GM18861 (cell line): ENCODE results near the gene INTS2.
"Not testable (repeated sequence)": the region's sequence is repeated elsewhere in the genome, so short reads cannot be mapped to it uniquely, and the experiment has no call there.

Experiments
- ATAC-seq: cut with Tn5 transposase; IDR thresholded peaks from one replicate; pipeline ENCODE4 v1.9.1; 2021; ENCODE audit not compliant: unreplicated experiment

Gene INTS2

DNA sequence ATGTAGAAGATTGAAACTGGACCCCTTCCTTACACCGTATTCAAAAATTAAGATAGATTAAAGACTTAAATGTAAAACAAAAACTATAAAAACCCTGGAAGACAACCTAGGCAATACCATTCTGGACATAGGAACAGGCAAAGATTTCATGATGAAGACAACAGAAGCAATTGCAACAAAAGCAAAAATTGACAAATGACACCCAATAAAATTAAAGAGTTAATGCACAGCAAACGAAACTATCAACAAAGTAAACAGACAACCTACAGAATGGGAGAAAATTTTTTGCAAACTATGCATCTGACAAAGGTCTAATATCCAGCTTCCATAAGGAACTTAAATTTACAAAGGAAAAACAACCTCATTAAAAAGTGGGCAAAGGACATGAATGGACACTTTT, 101.6 kb downstream of the INTS2 start:
- not testable (repeated sequence) for ATAC-seq

DNA sequence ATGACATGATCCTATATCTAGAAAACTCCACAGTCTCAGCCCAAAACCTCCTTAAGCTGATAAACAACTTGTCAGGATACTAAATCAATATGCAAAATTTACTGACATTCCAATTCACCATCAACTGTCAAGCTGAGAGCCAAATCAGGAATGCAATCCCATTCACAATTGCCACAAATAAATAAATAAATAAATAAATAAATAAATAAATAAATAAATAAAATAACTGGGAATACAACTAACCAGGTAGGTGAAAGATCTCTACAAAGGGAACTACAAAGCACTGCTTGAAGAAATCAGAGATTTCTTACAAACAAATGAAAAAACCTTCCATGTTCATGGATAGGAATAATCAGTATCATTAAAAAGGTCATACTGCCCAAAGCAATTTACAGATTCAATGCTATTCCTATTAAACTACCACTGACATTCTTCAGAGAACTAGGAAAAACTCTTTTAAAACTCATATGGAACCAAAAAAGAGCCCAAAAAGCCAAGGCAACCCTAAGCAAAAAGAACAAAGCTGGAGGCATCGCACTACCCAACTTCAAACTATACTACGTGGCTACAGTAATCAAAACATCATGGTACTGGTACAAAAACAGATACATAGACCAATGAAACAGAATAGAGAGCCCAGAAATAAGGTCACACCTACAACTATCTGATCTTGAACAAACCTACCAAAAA, 102.2 kb downstream of the INTS2 start:
- no peak for ATAC-seq

DNA sequence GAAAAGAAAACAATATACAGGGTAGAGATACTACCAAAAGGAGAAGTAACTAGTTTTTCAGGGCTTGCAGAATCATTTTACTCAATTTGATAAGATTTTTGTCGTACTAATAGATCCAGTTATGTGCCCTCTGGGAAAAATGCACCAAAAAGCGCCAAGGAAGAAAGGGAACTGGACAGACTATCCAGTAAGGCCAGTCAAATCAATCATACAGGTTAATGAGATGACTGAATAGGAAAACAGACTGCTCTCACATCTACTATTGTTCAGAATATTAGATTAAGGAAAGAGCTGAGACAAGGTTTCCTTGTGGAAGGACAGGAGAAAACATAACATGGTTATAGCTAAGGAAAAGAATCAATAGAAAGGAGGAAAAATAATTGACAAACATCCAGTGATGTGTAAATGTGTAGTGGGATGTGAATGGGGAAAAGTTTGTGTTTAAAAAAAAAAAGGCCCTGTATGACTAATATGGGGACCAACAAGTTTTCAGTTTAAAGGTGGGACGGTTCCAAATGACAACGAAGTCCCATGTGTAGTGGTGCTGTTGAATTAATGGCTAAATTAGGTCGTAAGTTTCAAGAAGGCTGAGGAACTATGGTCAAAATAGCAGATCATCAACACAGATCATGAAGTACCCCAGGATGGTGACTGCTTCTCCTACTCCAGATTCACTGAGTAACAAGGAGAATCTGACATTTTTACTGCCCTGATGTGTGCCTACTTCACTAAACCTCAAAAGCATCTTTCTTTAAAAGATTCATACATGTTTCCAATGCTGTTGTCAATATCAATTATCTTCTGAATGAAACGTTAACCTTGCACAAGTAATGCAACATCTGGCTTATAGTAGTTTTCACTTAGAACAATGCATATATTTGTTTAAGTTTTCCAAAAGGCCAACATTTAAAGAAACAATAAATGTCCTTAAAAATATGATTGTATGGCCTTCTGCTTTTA, 105.2 kb downstream of the INTS2 start:
- no peak for ATAC-seq

DNA sequence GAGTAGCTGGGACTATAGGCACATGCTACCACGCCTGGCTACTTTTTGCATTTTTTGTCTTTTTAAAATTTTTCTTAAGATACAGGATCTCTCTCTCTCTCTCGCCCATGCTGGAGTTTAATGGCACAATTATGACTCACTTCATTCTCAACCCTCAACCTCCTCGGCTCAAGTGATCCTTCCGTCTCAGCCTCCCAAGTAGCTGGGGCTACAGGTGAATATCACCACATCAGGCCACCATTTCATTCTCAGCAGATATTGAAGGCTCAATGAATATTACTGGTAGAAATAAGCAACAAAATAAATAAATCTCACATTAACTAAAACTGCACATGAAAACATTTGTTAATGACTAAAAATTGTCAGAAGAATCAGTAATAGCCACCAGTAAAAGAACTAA, 106.1 kb downstream of the INTS2 start:
- ATAC-seq: no peak

DNA sequence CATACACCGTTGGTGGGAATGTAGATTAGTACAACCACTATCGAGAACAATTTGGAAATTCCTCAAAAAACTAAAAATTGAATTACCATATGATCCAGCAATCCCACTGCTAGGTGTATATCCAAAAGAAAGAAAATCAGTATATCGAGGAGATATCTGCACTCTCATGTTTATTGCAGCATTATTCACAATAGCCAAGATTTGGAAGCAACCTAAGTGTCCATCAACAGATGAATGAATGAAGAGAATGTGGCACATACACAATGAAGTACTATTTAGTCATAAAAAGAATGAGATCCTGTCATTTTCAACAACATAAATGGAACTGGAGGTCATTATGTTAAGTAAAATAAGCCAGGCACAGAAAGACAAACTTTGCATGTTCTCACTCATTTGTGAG, 108.5 kb downstream of the INTS2 start:
- not testable (repeated sequence) for ATAC-seq

DNA sequence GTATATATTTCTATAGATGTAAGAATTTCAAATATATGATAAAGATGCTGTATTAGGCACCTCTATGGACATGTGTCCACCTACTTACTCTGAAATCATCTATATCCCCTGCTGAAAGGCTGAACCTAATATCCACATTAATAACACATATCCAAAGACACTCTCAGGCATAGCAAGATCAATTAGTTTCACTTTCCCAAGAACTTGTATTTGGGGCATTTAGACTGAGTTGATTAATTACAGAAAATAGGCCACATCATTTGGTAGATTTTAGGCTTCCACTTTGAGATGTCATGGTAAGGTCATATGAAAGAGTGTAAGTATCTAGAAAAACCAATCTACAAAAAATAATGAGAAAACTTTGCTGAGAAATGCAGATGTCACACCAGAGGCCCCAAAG, 109.6 kb downstream of the INTS2 start:
- no peak for ATAC-seq

DNA sequence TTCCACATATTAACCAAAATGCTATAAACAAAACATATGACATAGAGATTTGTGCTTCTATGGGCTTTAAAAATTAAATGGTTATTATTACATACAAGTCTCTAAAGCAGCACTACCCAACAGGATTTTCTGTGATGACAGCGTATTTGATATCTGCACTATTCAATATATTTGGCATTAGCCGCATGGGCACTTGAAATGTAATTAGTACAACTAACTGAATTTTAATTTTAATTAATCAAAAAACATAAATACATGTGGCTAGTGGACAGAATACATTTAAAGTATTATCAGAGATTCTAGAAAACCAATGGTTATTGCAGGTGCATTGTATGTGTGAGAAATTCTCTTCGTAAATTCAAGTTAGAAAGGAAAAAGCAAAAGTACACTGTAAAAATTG, 110.3 kb downstream of the INTS2 start:
- no peak for ATAC-seq

DNA sequence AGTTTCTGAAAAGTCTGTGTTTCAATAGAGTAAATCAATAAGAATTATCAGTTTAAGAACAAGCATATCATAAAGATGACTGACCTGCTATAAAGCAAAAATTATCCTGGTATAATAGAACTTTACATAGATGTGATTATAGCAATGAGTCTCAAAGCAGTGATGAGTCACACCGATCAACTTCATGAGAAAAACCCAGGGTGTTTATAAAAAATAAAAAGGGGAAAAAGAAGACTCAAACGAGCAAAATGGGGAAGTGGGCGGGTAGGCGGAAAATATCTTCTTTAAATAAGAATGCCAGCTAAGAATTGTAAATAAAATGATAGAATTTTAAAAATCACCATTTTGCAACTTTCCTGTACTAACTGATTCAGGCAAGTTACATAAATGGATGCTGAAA, 111.2 kb downstream of the INTS2 start:
- ATAC-seq: no peak

DNA sequence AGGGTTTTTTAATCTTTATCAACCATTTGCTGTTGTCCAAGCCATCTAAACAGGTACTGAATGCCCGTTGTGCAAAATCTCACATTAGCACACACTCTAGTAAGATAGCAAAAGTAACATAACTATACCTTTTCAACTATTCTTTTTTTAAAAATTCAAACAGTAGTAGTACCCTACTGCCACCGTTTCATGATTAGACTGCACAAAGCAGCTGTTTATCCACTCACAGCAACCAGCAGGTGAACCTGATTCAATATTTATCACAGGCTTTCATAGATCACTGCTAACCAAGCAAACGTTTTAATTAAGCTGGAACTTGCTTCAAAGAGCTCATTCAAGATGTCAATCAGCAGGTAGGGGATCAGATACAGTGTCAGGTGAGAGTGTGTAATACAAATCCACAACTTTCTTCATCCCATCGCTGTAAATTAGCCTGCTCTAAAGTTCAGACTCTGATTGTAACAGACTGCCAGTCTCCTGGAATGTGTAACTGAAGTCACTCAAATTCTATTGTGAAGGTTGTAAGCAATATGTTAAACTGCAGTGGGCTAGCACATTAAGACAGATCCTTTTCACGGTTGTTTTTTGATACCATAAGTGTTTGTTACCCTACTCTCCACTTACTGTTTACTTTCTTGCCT, 111.8 kb downstream of the INTS2 start:
- no peak for ATAC-seq
